AG10803 (cell line): ENCODE results near the gene SWT1.
"Not testable (repeated sequence)": the region's sequence is repeated elsewhere in the genome, so short reads cannot be mapped to it uniquely, and the experiment has no call there.

Experiments used
- DNase-seq: peaks from one replicate; pipeline ENCODE4 v3.0.0; 2010; ENCODE audit warnings: low read depth
- H3K4me3 ChIP-seq: 2 replicates; pipeline ENCODE4 v1.5.1; 2011; ENCODE audit warnings: mild to moderate bottlenecking, low read length, control low read depth
- CTCF ChIP-seq: conservative IDR thresholded peaks from 2 replicates; pipeline ENCODE4 v1.5.1; 2011; ENCODE audit warnings: mild to moderate bottlenecking, low read length, control low read depth, inconsistent platforms

SWT1 gene

GRCh38 chr1:185232874-185233273 is 75.9 kb downstream of the SWT1 start:
- no peak for DNase-seq
- no peak for TF ChIP-seq CTCF
- H3K4me3 ChIP-seq = no peak overlapping the region

- not testable (repeated sequence) for DNase-seq, H3K4me3 ChIP-seq
Observed at GRCh38 chr1:185234183-185234582, 77.2 kb downstream of the SWT1 start.

GRCh38 chr1:185237176-185237575 is 80.2 kb downstream of the SWT1 start:
- not testable (repeated sequence) for DNase-seq, H3K4me3 ChIP-seq

GRCh38 chr1:185237661-185238060 is 80.7 kb downstream of the SWT1 start:
- no peak for DNase-seq
- H3K4me3 ChIP-seq = no peak overlapping the region
- TF ChIP-seq CTCF = no peak

GRCh38 chr1:185238447-185238846 is 81.5 kb downstream of the SWT1 start:
- peak; percentile 58 for TF ChIP-seq CTCF
- DNase-seq = peak; percentile 36
- no peak overlapping the region for H3K4me3 ChIP-seq

GRCh38 chr1:185239861-185240260 is 82.9 kb downstream of the SWT1 start:
- DNase-seq = no peak
- no peak for TF ChIP-seq CTCF
- no peak overlapping the region for H3K4me3 ChIP-seq

GRCh38 chr1:185241127-185241526 is 84.2 kb downstream of the SWT1 start:
- no peak for DNase-seq
- no peak overlapping the region for H3K4me3 ChIP-seq
- no peak for TF ChIP-seq CTCF

GRCh38 chr1:185244015-185244747 is 87.2 kb downstream of the SWT1 start:
- DNase-seq = peak; percentile 57
- no peak overlapping the region for H3K4me3 ChIP-seq
- TF ChIP-seq CTCF = no peak
